Right kidney (tissue), 1 donor: ENCODE measurements around the gene RPP14.
A peak's percentile ranks its signal among the peaks of the same experiment; 100 is the strongest.
"Not testable (repeated sequence)": the region's sequence is repeated elsewhere in the genome, so short reads cannot be mapped to it uniquely, and the experiment has no call there.

Source experiments
- DNase-seq: peaks from one replicate; pipeline ENCODE4 v3.0.0-alpha.2; 2016

The RPP14 gene

GRCh38 chr3:58329922-58330413 is 23.9 kb downstream of the RPP14 start:
- no peak for DNase-seq

GRCh38 chr3:58331593-58332152 is 25.6 kb downstream of the RPP14 start:
- DNase-seq, result no peak

- peak; percentile 87 for DNase-seq
Measured at GRCh38 chr3:58332575-58333188, 26.6 kb downstream of the RPP14 start, which contains the start of gene PXK. Gene PXK (plus strand): TSS chr3:58332892. CDS start chr3:58332989, 97 bp downstream.

GRCh38 chr3:58333206-58334012 is 27.4 kb downstream of the RPP14 start:
- peak; percentile 65 for DNase-seq

GRCh38 chr3:58334013-58334321 is 27.9 kb downstream of the RPP14 start:
- DNase-seq, result no peak

GRCh38 chr3:58334506-58334884 is 28.4 kb downstream of the RPP14 start:
- DNase-seq, result no peak

GRCh38 chr3:58335652-58335947 is 29.6 kb downstream of the RPP14 start:
- no peak for DNase-seq

GRCh38 chr3:58336135-58336882 is 30.3 kb downstream of the RPP14 start:
- no peak for DNase-seq

- no peak for DNase-seq
Measured at GRCh38 chr3:58337190-58337589, 31.1 kb downstream of the RPP14 start.

- DNase-seq, result not testable (repeated sequence)
Measured at GRCh38 chr3:58339146-58339545, 33.1 kb downstream of the RPP14 start.

- DNase-seq, result no peak
Measured at GRCh38 chr3:58340594-58341244, 34.7 kb downstream of the RPP14 start.

- no peak for DNase-seq
Measured at GRCh38 chr3:58341376-58341775, 35.3 kb downstream of the RPP14 start.

- no peak for DNase-seq
Measured at GRCh38 chr3:58342676-58343075, 36.6 kb downstream of the RPP14 start.

GRCh38 chr3:58345457-58345856 is 39.4 kb downstream of the RPP14 start:
- no peak for DNase-seq

GRCh38 chr3:58346368-58346767 is 40.3 kb downstream of the RPP14 start:
- no peak for DNase-seq

GRCh38 chr3:58347984-58348383 is 41.9 kb downstream of the RPP14 start:
- no peak for DNase-seq

- DNase-seq, result no peak
Measured at GRCh38 chr3:58349792-58350626, 44.0 kb downstream of the RPP14 start.

GRCh38 chr3:58350627-58351013 is 44.6 kb downstream of the RPP14 start:
- no peak for DNase-seq

- no peak for DNase-seq
Measured at GRCh38 chr3:58351920-58352319, 45.9 kb downstream of the RPP14 start.

GRCh38 chr3:58352626-58353025 is 46.6 kb downstream of the RPP14 start:
- DNase-seq, result no peak

- no peak for DNase-seq
Measured at GRCh38 chr3:58353722-58354553, 47.9 kb downstream of the RPP14 start.
